Subcutaneous adipose tissue (tissue), 4 donors: ENCODE results near the gene KLHL25. TPM values are rescaled to one million over a fixed set of nuclear protein-coding genes. Genes with fewer than 3 reads are reported as not detected.

Source experiments
- total RNA-seq, 4 donors: library from RNA; depleted of rRNA; stranded (reverse); fragments of >200 nt; gene quantifications; one replicate each; pipeline ENCODE4 v1.1.0, GENCODE V29; 2016
- TF ChIP-seq, protein P1 (sequence below): fragments of 450-650 bp; IDR thresholded peaks from one replicate; pipeline ENCODE4 v1.5.1; 2016; ENCODE audit warnings: low read depth, mild to moderate bottlenecking, control low read depth, antibody characterized with exemption, moderate library complexity

KLHL25 gene
- total RNA-seq, 4 donors from 2014 or later: 8.5 to 61.2 (median 12.0) TPM

DNA sequence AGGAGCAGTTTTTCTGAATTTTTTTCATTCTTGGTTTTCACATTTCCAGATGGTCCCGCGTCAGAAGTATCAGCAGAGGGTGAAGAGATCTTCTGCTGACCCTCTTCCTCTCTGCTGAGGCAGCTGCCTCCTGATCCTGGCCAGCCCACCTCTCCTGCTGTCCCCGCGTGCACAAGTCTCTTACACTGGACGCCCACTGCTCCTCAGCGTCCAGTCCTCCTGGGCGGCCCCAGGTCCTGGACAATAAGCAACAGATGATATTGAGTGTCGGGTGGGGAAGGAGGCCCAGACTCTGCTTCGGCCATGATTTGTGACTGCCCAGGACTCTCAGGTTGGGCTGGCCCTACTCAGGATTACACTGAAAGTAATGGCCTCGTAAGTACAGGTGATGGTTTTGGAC lies 50.1 kb downstream of the KLHL25 start:
- TF ChIP-seq, protein P1, sequence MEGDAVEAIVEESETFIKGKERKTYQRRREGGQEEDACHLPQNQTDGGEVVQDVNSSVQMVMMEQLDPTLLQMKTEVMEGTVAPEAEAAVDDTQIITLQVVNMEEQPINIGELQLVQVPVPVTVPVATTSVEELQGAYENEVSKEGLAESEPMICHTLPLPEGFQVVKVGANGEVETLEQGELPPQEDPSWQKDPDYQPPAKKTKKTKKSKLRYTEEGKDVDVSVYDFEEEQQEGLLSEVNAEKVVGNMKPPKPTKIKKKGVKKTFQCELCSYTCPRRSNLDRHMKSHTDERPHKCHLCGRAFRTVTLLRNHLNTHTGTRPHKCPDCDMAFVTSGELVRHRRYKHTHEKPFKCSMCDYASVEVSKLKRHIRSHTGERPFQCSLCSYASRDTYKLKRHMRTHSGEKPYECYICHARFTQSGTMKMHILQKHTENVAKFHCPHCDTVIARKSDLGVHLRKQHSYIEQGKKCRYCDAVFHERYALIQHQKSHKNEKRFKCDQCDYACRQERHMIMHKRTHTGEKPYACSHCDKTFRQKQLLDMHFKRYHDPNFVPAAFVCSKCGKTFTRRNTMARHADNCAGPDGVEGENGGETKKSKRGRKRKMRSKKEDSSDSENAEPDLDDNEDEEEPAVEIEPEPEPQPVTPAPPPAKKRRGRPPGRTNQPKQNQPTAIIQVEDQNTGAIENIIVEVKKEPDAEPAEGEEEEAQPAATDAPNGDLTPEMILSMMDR: no peak

- TF ChIP-seq, protein P1: no peak
These were observed 51.2 kb downstream of the KLHL25 start for GRCh38 chr15:85743392-85744055.

GRCh38 chr15:85742186-85742821 lies 52.4 kb downstream of the KLHL25 start:
- TF ChIP-seq, protein P1: no peak

DNA sequence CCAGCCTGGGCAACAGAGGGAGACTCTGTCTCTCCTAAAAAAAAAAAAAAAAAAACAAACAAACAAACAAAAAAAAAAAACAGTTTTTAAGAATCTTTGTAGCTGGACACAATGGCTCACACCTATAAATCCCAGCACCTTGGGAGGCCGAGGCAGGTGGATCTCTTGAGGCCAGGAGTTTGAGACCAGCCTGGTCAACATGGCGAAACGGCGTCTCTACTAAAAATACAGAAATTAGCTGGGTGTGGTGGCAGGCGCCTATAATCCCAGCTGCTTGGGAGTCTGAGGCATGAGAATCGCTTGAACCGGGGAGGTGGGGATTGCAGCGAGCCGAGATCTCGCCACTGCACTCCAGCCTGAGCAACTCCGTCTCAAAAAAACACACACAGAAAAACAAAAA lies 53.1 kb downstream of the KLHL25 start:
- TF ChIP-seq, protein P1: no peak

- TF ChIP-seq, protein P1: no peak
These were observed 53.7 kb downstream of the KLHL25 start for GRCh38 chr15:85741021-85741421.

GRCh38 chr15:85737061-85737460 lies 57.7 kb downstream of the KLHL25 start:
- TF ChIP-seq, protein P1: no peak

- TF ChIP-seq, protein P1: no peak
These were observed 61.3 kb downstream of the KLHL25 start for GRCh38 chr15:85733416-85733815.
